ENCODE data around the gene PDAP1. TPM values are rescaled to one million over a fixed set of nuclear protein-coding genes. Genes with fewer than 3 reads are reported as not detected.
"Not testable (repeated sequence)": the region's sequence is repeated elsewhere in the genome, so short reads cannot be mapped to it uniquely, and the experiment has no call there.

PDAP1 gene
- polyA plus RNA-seq, 1 of the 3 experiments (the other 2 are of a cell fraction): 389 TPM

DNA sequence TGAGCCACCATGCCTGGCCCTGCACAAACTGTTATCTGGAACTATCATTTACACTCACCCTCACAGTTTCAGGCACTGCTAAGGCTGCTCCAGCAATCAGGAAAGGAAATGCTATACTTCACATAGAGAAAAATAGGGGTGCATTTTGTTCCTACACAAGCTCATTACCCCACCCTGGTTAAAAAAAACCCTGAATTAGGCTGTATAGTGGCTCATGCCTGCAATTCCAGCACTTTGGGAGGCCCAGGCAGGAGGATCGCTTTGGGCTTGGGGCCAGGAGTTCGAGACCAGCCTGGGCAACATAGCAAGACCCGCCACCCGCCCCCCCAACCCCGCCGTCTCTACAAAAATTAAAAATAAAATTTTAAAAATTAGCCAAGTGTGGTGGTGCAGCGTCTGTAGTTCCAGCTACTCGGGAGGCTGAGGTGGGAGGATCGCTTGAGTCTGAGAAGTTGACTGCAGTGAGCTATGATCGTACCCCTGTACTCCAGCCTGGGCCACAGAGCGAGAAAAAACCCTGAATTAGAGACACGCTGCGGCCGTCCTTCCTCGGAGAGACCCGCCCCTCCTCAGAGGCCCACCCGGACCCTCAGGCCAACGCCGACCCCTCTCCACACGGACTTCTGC lies 29.7 kb upstream of the PDAP1 start:
- 2% methylated on average over 18 of the region's 20 CpGs for WGBS (ENCODE audit: low lambda C conversion rate)
- Histone ChIP-seq H3K27me3 (ENCODE audit: insufficient read depth) (no peaks in the 10 kb centered on the region), H3K4me3 (ENCODE audit: low read depth in 2 of 2, low read length in 1 of 2) (peak overlapping the region; percentile 65 to 91), H3K9me3 (no peaks in the 10 kb centered on the region), H3K27ac (ENCODE audit: low read depth in 2 of 2, low read length in 1 of 2) (peak overlapping the region; percentile 56 to 83; a peak in 2 of 4 replicates), H3K4me2 (peak overlapping the region; percentile 89), H3K9ac (peak overlapping the region; percentile 79), H2AFZ (ENCODE audit: low read depth) (peak overlapping the region; percentile 98), H3K4me1 (ENCODE audit: control insufficient read depth in 1 of 2, insufficient read depth in 2 of 2, low read depth in 1 of 2, low read length in 1 of 2) (peaks cover 5 to 13% of the 10 kb centered on the region in 2 experiments; a peak in 1 of 4 replicates), H3F3A (replicated peaks; ENCODE audit: insufficient read depth) (peaks cover 3% of the 10 kb centered on the region), H3K79me2 (ENCODE audit: insufficient read depth) (peaks cover 69% of the 10 kb centered on the region), H3K36me3 (replicated peaks in 1 of 2; ENCODE audit: control insufficient read depth in 1 of 2, insufficient read depth in 2 of 2, low read length in 1 of 2) (peaks cover 19 to 36% of the 10 kb centered on the region in 2 experiments), H4K20me1 (ENCODE audit: insufficient read depth) (peaks cover 11% of the 10 kb centered on the region), H3K9me2 (no peaks in the 10 kb centered on the region)
- no peak for DNase-seq
- ChIA-PET POLR2A (interaction anchor here (0.6 to 1.6 kb wide), 6 partner anchors 9 to 66 kb away, joined by 3 to 8 read pairs (median 5); partner anchors contain the start of genes BUD31, PDAP1 and ZKSCAN5), CTCF (interaction anchor here (0.9 kb wide), 1 partner anchor 72 kb away, joined by 3 read pairs; no protein-coding TSS in a partner anchor)
- TF ChIP-seq, protein P1, sequence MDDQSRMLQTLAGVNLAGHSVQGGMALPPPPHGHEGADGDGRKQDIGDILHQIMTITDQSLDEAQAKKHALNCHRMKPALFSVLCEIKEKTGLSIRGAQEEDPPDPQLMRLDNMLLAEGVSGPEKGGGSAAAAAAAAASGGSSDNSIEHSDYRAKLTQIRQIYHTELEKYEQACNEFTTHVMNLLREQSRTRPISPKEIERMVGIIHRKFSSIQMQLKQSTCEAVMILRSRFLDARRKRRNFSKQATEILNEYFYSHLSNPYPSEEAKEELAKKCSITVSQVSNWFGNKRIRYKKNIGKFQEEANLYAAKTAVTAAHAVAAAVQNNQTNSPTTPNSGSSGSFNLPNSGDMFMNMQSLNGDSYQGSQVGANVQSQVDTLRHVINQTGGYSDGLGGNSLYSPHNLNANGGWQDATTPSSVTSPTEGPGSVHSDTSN (IDR thresholded peaks at IDR 0.05): no peak
- no peak for TF ChIP-seq NRF1 (IDR thresholded peaks at IDR 0.05; ENCODE audit: low read depth, low read length)
- no peak for TF ChIP-seq POLR2AphosphoS5 (IDR thresholded peaks at IDR 0.05; ENCODE audit: low read depth, low read length)
- TF ChIP-seq, protein P2, sequence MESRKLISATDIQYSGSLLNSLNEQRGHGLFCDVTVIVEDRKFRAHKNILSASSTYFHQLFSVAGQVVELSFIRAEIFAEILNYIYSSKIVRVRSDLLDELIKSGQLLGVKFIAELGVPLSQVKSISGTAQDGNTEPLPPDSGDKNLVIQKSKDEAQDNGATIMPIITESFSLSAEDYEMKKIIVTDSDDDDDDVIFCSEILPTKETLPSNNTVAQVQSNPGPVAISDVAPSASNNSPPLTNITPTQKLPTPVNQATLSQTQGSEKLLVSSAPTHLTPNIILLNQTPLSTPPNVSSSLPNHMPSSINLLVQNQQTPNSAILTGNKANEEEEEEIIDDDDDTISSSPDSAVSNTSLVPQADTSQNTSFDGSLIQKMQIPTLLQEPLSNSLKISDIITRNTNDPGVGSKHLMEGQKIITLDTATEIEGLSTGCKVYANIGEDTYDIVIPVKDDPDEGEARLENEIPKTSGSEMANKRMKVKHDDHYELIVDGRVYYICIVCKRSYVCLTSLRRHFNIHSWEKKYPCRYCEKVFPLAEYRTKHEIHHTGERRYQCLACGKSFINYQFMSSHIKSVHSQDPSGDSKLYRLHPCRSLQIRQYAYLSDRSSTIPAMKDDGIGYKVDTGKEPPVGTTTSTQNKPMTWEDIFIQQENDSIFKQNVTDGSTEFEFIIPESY (IDR thresholded peaks at IDR 0.05; ENCODE audit: borderline replicate concordance, low read depth): peak; percentile 7; the same call in 1 of the 2 replicates
- TF ChIP-seq, protein P3, sequence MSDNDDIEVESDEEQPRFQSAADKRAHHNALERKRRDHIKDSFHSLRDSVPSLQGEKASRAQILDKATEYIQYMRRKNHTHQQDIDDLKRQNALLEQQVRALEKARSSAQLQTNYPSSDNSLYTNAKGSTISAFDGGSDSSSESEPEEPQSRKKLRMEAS (IDR thresholded peaks at IDR 0.05; ENCODE audit: low read depth): no peak
- TF ChIP-seq, protein P4, sequence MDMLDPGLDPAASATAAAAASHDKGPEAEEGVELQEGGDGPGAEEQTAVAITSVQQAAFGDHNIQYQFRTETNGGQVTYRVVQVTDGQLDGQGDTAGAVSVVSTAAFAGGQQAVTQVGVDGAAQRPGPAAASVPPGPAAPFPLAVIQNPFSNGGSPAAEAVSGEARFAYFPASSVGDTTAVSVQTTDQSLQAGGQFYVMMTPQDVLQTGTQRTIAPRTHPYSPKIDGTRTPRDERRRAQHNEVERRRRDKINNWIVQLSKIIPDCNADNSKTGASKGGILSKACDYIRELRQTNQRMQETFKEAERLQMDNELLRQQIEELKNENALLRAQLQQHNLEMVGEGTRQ (IDR thresholded peaks at IDR 0.05; ENCODE audit: borderline replicate concordance, low read depth, low read length): no peak

DNA sequence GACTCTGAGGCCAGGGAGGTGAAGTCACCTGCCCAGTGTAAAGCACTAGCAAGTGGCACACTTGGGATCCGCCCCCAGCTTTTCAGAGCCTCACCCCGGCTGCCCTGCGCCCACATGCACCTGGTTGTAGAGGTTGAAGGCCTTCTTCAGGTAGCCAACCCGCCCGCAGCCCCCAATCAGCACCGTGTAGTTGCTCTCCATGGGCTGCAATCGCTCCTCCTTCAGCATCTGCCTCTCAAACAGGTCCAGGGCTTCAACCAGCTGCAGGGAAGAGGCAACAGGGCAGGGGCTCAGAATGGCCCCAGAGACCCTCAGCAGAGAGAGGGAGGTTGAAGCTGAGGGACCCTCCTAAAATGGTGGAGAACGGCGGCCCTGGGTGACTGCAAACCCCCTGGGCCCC lies 24.8 kb upstream of the PDAP1 start:
- Histone ChIP-seq H3K9me3 (no peaks in the 10 kb centered on the region), H3K27ac (ENCODE audit: low read depth in 2 of 2, low read length in 1 of 2) (no peak overlapping the region), H3F3A (replicated peaks; ENCODE audit: insufficient read depth) (no peaks in the 10 kb centered on the region), H3K36me3 (replicated peaks in 1 of 2; ENCODE audit: control insufficient read depth in 1 of 2, insufficient read depth in 2 of 2, low read length in 1 of 2) (peaks cover 37 to 40% of the 10 kb centered on the region in 2 experiments), H3K9ac (no peak overlapping the region), H3K4me3 (ENCODE audit: low read depth in 2 of 2, low read length in 1 of 2) (no peak overlapping the region), H3K9me2 (no peaks in the 10 kb centered on the region), H3K79me2 (ENCODE audit: insufficient read depth) (peaks cover 23% of the 10 kb centered on the region), H2AFZ (ENCODE audit: low read depth) (no peak overlapping the region), H4K20me1 (ENCODE audit: insufficient read depth) (no peaks in the 10 kb centered on the region), H3K27me3 (ENCODE audit: insufficient read depth) (no peaks in the 10 kb centered on the region), H3K4me1 (ENCODE audit: control insufficient read depth in 1 of 2, insufficient read depth in 2 of 2, low read depth in 1 of 2, low read length in 1 of 2) (peaks cover 0 to 4% of the 10 kb centered on the region in 2 experiments; a peak in 1 of 4 replicates), H3K4me2 (no peak overlapping the region)
- ChIA-PET CTCF (no interaction called here), POLR2A (no interaction called here)
- DNase-seq: no peak
- no peak for TF ChIP-seq MXI1 (IDR thresholded peaks at IDR 0.05; ENCODE audit: low read depth, low read length)
- no peak for TF ChIP-seq YY1 (IDR thresholded peaks at IDR 0.05; ENCODE audit: low read depth)
- no peak for TF ChIP-seq TAF1 (IDR thresholded peaks at IDR 0.05; ENCODE audit: borderline replicate concordance, low read depth, low read length)
- no peak for TF ChIP-seq POLR2AphosphoS5 (IDR thresholded peaks at IDR 0.05; ENCODE audit: low read depth, low read length)
- no peak for TF ChIP-seq RCOR1 (IDR thresholded peaks at IDR 0.05; ENCODE audit: low read length)
- 91% methylated on average over 9 of the region's 9 CpGs for WGBS (ENCODE audit: low lambda C conversion rate)

DNA sequence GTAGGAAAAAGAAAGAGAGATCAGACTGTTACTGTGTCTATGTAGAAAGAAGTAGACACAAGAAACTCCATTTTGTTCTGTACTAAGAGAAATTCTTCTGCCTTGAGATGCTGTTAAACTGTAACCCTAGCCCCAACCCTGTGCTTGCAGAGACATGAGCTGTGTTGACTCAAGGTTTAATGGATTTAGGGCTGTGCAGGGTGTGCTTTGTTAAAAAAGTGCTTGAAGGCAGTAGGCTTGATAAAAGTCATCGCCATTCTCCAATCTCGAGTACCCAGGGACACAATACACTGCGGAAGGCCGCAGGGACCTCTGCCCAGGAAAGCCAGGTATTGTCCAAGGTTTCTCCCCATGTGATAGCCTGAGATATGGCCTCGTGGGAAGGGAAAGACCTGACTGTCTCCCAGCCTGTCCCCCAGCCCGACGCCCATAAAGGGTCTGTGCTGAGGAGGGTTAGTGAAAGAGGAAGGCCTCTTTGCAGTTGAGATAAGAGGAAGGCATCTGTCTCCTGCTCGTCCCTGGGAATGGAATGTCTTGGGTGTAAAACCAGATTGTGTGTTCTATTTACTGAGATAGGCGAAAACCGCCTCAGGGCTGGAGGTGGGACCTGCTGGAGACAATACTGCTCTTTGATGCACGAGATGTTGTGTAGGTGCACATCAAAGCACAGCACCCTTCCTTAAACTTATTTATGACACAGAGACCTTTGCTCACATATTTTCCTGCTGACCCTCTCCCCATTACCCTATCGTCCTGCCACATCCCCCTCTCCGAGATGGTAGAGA lies 23.6 kb upstream of the PDAP1 start:
- H3K9me3 ChIP-seq; H3K27ac ChIP-seq (ENCODE audit: low read depth in 2 of 2, low read length in 1 of 2); H3F3A ChIP-seq (replicated peaks; ENCODE audit: insufficient read depth); H3K4me2 ChIP-seq; H3K4me1 ChIP-seq (ENCODE audit: control insufficient read depth in 1 of 2, insufficient read depth in 2 of 2, low read depth in 1 of 2, low read length in 1 of 2); H4K20me1 ChIP-seq (ENCODE audit: insufficient read depth); H3K27me3 ChIP-seq (ENCODE audit: insufficient read depth); POLR2A ChIA-PET; H2AFZ ChIP-seq (ENCODE audit: low read depth); DNase-seq; H3K9me2 ChIP-seq; H3K4me3 ChIP-seq (ENCODE audit: low read depth in 2 of 2, low read length in 1 of 2); CTCF ChIA-PET; H3K9ac ChIP-seq: not testable (repeated sequence)
- H3K79me2 ChIP-seq (ENCODE audit: insufficient read depth): peaks cover 11% of the 10 kb centered on the region
- H3K36me3 ChIP-seq (replicated peaks in 1 of 2; ENCODE audit: control insufficient read depth in 1 of 2, insufficient read depth in 2 of 2, low read length in 1 of 2): peaks cover 40 to 41% of the 10 kb centered on the region in 2 experiments
- 88% methylated on average over 13 of the region's 13 CpGs for WGBS (ENCODE audit: low lambda C conversion rate)

Data from SK-N-SH (cell line).